Transverse colon (tissue), 3 donors: ENCODE measurements around the gene P4HB.

Experiments
- CTCF ChIP-seq, 5 experiments: fragments of 200-600 bp in 3 of 5; fragments of 450-650 bp in 2 of 5; sonication (generic) in 3 of 5; IDR thresholded peaks; 1 replicate in 2 of 5; 2 replicates in 3 of 5; pipeline ENCODE4 v1.5.1; 2016 to 2017; ENCODE audit warnings: antibody characterized with exemption in 5 of 5, inconsistent platforms in 3 of 5, mild to moderate bottlenecking in 2 of 5, moderate library complexity in 1 of 5
- POLR2A ChIP-seq: fragments of 450-650 bp; IDR thresholded peaks from one replicate; pipeline ENCODE4 v1.6.1; 2016; ENCODE audit warnings: antibody characterized with exemption, mild to moderate bottlenecking, moderate library complexity

- TF ChIP-seq POLR2A (no peak), CTCF (IDR thresholded peaks at IDR 0.05) (no peak)
Observed at GRCh38 chr17:81837641-81838040, 22.7 kb downstream of the P4HB start.
